Medulla oblongata (tissue), 1 donor: ENCODE data around the gene MCC.
A peak's percentile ranks its signal among the peaks of the same experiment; 100 is the strongest.

ENCODE experiments used
- DNase-seq: peaks from one replicate; pipeline ENCODE4 v3.0.0-alpha.2; 2015; ENCODE audit errors: extremely low spot score

MCC gene

DNA sequence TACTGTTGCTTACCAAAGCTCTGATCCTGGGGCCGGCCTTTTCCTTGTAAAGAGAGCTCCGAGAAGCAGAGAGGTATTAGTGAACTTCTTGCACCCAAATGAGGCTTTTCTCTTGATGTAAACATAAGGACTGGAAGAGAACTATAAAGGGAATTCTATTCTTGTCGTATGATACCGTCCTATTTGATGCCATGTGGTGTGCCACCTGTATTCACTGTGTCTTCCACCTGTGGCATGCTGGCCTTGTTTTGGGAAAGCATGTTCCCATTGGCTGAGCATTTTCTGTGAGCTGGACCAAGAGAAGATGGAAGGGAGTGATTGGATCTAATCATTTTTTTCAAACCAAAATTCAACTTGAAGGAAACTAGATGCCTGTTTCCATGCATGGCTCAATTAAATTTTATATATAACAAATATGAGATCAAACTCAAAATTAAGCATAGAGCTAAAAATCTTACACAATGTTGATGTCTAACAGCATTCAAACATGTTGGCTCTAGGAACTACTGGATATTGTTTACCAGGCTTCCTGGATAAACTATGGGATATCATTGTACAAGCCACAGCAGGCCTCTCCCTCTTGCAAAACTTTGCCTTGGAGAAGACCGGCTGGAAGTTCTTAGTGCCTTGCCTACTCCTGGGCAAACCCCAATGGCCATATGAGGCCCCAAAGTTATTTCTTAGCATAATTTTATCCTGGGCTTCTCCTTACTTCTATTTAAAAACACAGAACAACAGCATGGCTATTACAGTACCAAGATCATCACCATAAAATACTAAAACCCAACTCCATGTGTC is 168.8 kb downstream of the MCC start:
- no peak for DNase-seq

DNA sequence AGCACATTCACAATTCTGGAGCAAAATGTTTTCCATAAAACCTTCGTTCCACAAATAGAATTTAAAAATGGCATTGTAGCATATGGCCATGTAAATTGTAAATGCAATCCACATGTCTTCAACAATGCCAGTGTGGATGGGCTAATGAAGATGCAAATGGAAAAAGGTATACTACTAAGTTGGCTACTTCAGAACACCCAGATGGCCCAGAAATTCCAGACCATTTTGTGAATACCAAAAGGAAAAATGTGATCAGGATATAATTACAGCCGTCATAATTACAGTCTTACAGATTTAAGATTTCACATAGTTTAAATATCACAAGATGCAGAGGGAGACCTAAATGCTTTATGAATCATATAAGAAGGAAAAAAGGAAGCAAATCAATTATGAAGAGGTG is 170.6 kb downstream of the MCC start:
- DNase-seq: no peak

- no peak for DNase-seq
Measured at GRCh38 chr5:113311301-113311700, 177.0 kb downstream of the MCC start.

DNA sequence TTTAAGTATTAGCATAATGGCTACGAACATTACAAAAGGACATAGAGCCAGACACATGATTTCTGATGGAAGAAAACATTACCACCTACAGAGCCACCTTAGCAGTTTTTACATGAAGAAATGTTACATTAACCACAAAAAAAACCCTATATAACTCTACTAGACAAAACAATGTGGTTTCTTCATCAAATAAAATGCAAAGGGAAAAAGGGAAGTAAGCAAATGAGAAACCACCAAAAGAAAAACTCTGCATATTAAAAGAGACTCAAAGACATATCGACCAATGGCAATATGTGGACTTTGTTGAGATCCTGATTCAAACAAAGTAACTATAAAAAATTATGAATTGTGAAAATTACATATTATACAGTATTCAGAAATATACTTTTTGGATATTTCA is 186.1 kb downstream of the MCC start:
- no peak for DNase-seq

GRCh38 chr5:113299591-113299990 is 188.7 kb downstream of the MCC start:
- DNase-seq: no peak

- no peak for DNase-seq
Measured at GRCh38 chr5:113296676-113297075, 191.6 kb downstream of the MCC start.

- DNase-seq: no peak
Measured at GRCh38 chr5:113295111-113295539, 193.1 kb downstream of the MCC start.

DNA sequence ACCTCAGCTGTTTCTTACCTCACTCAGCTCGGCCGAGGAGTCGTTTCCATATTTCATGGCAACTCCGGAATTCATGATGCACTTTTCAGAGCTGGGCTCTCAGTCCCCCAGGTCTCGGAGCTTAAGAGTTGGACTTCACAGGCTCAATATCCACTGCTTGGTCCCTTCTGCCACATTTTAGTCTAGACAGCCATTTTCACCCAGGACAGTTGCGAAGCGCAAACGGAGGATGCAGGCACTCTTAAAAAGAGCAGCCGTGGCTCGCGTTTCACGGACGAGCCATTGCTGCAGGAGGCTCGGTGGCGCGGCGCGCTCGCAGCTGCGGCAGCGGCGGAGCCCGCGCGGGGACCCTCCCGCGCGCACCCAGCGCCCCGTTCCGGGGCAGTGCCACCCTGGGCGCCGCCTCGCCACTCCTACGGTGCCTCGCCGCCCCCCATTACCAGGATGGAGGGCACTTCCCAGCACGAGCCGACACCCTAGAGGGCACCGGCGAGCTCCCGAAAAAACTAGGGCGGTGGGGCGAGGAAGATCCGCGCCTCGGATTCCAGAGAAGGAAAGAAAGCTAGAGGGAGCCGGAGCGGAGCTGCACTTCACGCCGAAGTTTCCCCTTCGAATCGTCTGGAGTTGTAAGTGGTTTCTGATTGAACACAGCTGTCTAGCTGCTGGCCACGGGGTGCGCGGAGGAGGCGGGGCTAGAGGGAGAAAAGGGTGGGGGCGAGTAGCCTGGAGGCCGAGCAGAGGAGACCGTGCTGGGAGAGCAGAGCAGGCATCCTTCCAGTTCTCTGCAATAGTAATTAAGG is 193.7 kb downstream of the MCC start:
- peak; percentile 92 for DNase-seq

DNA sequence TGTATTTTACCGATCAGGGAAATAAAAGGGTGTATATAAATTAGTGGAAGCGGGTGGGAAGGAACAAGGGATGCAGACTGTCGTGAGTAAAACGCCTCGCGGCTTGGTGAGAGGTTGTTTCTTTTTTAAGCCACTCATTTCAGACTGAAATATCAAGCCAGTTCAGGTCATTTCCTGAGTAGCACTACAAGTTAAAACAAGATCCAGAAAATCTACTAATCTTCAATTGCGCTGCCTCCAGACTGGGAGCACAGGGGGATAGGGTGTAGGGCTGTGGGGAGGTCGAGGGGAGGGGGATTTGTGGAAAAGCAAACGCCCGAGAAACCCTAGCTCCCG is 194.3 kb downstream of the MCC start:
- no peak for DNase-seq

DNA sequence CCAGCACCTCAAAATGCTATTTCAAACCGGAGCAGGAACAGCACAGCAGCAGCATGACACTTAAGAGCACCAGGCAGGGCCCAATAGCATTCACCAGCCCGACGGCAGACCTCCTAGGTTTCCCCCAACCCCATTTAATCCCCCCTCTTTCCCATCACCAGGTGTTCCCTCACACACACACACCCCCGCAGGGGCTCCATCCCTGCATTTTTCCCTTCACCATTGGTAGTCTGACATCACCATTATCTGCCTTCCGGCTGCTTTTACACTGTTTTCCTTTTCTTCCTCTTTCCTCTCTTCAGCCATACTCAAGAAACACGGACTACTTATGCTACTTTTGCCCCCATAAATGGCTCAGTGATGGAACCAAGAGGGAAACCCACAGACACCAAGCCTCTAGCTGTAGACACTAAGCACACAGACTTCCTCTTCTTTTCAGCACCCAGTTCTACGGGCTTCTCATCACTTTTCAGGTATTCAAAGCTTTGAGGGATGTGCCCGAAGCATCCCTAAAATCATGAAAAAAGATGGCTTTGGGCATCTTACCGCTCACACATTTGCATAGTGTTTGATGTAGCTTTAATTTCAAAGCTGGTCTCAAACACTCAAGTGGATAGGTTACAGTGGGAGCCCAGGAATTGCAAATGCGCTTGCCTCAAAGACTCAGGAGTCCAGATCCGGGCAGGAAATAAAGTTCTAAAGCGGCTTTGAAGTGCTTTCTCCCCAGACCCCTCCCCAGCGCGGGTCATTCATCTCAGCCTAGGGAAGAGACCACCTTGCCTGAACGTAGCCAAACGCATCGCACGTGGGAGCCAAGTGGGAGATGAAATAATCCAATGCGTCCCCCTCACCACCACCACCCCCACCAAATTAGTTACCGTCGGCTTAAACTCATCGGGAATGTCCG is 194.9 kb downstream of the MCC start:
- DNase-seq: no peak

GRCh38 chr5:113292462-113292861 is 195.8 kb downstream of the MCC start:
- no peak for DNase-seq

GRCh38 chr5:113283558-113283957 is 204.7 kb downstream of the MCC start:
- peak; percentile 62 for DNase-seq

- no peak for DNase-seq
Measured at GRCh38 chr5:113282472-113282871, 205.8 kb downstream of the MCC start.

DNA sequence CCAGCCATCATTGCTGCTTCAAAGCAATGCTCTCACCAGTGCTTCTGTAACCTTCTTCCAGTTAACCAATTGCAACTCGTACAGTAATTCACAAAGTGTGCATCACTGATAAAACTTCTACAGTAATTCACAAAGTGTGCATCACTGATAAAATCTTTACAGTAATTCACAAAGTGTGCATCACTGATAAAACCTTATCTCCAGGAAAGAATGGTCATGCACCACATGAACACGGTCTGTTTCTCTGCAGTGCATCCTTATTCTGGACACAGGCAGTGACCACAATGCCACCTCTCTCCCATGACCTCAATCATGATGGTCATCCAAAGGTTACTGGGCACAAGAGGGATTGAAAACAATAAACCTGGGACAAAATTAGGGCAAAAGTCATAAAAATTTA is 207.1 kb downstream of the MCC start:
- DNase-seq: no peak

DNA sequence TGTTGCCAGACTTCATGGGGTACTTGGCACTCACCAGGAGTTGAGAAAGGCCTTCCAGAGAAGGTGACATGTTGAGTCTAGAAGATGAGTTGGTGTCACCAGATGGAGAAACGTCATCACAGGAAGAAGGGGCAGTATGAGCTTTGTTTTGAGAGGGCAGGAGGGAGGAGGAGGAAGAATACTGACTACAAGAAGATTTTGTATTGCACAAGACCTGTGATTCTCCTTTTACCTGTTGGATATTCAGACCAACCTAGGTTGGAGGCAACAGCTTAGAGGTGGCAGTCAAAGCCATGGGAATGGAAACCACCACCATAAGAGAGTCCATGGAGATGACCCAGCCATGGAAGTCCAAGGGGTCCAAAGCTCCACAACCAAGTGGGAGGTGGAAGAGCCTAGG is 207.7 kb downstream of the MCC start:
- DNase-seq: no peak

DNA sequence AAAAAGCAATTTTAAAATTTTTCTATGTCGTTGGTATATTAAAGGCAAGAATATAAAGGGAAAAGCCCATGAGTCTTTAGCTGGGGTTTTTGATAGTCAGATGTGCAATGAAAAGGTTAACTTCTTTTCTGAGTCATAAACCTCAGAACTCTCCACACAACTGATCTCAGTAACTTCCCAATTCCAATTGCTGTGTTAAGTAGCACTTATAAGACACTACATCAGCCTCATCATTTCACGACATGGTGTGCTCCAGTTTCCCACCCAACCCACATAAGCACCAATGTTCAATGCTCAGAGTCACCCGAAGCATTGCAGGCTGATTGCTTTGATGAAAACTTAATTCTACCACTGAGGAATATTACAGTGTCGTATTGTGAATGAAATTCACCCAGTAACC is 209.3 kb downstream of the MCC start:
- DNase-seq: no peak

DNA sequence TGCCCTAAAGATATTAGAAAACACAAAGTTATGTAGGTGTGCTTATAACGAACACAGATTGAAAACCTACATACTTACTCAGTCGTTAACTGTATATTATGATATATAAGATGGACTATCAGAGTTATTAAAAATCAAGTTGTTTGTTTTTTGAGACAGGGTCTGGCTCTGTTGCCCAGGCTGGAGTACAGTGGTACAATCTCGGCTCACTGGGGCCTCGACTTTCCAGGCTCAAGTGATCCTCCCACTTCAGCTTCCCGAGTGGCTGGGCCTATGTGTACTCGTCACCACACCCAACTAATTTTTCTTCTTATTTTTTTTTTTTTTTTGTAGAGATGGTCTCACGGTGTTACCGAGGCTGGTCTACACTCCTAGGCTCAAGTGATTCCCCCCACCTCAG is 211.8 kb downstream of the MCC start:
- DNase-seq: no peak

DNA sequence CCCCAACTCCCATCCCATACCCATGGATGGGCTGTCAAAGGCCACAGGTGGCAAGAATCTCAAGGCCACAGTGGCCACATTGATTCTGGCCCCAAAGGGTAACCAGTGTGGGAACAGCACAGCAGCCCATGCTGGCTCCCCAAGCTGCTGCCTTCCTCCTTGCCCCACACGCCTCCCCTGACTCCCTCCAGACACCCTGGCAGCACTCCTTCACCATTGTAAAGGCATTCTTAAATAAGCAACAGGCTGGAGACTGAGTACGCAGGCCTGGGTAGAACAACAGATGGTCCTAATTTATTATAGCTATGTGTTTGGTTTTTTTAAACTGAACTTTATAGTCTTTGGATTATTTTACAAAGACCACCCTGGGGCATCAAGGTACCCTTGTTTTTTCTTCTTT is 212.3 kb downstream of the MCC start:
- DNase-seq: no peak

DNA sequence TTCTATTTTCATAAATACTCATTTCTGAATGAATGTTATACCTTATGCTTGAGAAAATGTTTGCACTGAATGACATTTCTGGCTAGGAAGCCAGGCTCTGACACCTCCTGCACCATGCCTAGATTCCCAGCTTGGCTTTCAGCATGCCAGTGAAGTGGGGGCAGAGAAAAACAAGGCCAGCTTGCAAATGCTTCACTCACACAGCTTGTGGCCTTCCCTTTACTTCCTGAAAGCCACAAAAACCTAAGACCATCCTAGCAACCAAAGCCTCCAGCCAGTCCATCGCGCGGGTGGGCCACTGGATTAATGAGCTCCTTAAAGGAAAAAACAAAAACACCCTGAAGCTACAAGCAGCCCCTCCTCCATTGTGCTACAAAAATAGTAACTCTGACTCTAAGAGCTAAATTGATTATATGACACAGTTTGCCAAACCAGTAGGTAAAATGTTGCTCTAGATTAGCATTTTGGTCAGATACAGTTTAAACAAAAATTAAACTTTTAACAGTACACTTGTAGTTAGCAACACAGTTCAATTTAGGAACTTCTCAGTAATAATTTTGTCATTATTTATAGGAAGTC is 213.3 kb downstream of the MCC start:
- peak; percentile 61 for DNase-seq

DNA sequence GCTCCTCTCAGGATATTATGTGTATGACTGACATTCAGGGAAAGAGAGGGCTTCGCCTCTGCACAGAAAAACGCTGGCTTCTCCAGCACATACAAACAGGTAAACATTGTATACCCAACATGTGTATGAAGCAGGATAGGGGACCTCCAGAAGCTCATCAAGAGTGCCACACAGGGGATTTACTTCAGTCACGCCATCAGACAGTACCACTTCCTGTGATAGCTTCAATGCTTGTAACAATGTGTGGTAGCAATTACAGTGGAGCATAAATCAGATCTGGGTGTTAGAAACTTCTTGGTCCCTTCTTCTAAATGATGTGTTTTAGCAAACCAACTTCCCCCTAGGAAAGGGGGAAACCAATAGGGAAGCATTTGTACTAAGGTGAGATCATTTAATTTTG is 214.3 kb downstream of the MCC start:
- DNase-seq: no peak

DNA sequence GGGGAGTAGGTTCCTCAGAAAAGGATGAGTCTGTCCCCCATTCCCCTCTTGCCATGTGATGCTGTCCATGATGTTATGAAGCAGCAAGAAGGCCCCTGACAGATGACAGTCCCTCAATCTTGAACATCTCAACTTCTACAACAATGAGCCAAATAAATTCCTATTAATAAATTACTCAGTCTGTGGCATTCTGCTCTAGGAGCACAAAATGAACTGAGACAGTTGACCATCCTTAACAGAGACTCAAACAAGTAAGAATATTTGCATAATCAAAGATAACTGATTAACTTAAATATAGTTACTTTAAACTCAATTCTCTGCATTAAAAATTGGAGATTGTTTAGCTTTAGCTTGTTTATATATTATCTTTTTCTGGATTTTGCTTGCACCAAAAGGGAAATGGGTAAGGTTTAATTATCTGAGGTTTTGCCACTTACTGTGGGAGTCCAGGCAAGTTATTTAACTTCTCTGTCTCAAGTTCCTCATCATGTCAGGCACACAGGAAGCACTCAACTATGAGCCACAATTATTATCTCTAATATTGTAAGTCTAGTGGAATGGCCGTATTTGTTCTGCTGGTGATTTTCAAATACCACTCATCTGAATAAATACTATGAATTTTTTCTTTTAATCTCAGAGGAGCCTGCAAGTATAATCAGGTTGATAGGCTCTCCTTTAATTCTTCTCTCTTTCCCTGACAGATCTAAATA is 216.4 kb downstream of the MCC start:
- DNase-seq: no peak
